ENCODE results near the gene JADE2.

DNA sequence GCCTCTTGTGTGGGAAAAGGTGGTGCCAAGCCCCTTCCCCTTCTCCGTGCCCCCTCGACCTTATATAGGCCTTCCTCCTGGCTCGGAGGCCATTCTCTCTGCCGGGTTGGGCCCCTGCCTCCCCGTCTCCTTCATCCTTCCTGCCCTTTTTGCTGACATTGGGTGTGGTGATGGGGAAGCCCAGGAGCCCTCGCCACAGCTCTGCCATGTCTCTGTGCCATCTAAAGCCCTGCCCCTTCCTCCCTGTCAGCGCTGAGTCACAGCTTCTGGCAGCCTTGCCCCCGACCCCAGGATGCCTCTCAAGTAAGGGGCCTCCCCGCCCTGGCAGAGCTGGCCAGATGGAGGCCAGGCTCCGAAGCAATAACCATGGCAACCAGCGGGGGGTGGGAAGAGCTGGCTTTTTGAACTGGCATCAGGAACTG lies 30.4 kb downstream of the JADE2 start:
- TF ChIP-seq, protein P1, sequence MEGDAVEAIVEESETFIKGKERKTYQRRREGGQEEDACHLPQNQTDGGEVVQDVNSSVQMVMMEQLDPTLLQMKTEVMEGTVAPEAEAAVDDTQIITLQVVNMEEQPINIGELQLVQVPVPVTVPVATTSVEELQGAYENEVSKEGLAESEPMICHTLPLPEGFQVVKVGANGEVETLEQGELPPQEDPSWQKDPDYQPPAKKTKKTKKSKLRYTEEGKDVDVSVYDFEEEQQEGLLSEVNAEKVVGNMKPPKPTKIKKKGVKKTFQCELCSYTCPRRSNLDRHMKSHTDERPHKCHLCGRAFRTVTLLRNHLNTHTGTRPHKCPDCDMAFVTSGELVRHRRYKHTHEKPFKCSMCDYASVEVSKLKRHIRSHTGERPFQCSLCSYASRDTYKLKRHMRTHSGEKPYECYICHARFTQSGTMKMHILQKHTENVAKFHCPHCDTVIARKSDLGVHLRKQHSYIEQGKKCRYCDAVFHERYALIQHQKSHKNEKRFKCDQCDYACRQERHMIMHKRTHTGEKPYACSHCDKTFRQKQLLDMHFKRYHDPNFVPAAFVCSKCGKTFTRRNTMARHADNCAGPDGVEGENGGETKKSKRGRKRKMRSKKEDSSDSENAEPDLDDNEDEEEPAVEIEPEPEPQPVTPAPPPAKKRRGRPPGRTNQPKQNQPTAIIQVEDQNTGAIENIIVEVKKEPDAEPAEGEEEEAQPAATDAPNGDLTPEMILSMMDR (IDR thresholded peaks at IDR 0.05 in 2 of 3, conservative IDR thresholded peaks at IDR 0.05 in 1 of 3; ENCODE audit: borderline replicate concordance in 1 of 3, insufficient read depth in 1 of 3, low read depth in 2 of 3, low read length in 2 of 3), result 0 out of 6 replicates have a peak, but pooled peaks of 1 of the 3 experiments have one; percentile 10
- TF ChIP-seq SIN3A (IDR thresholded peaks at IDR 0.05; ENCODE audit: low read depth) (no peak), JUND (IDR thresholded peaks at IDR 0.05) (no peak), EZH2phosphoT487 (IDR thresholded peaks at IDR 0.05; ENCODE audit: borderline replicate concordance) (no peak), POLR2AphosphoS5 (IDR thresholded peaks at IDR 0.05; ENCODE audit: low read depth, low read length) (no peak), POLR2A (IDR thresholded peaks at IDR 0.05; ENCODE audit: borderline replicate concordance, extremely low read depth, insufficient read depth, insufficient read length) (no peak), EZH2 (IDR thresholded peaks at IDR 0.05) (no peak), SP1 (IDR thresholded peaks at IDR 0.05; ENCODE audit: low read depth) (no peak; the same call in 1 of the 2 replicates), RAD21 (IDR thresholded peaks at IDR 0.05; ENCODE audit: low read depth) (no peak), CEBPB (IDR thresholded peaks at IDR 0.05; ENCODE audit: low read depth) (no peak)
- TF ChIP-seq, protein P2, sequence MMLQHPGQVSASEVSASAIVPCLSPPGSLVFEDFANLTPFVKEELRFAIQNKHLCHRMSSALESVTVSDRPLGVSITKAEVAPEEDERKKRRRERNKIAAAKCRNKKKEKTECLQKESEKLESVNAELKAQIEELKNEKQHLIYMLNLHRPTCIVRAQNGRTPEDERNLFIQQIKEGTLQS (IDR thresholded peaks at IDR 0.05), result no peak
- TF ChIP-seq, protein P3, sequence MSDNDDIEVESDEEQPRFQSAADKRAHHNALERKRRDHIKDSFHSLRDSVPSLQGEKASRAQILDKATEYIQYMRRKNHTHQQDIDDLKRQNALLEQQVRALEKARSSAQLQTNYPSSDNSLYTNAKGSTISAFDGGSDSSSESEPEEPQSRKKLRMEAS (IDR thresholded peaks at IDR 0.05), result no peak
- TF ChIP-seq, protein P4, sequence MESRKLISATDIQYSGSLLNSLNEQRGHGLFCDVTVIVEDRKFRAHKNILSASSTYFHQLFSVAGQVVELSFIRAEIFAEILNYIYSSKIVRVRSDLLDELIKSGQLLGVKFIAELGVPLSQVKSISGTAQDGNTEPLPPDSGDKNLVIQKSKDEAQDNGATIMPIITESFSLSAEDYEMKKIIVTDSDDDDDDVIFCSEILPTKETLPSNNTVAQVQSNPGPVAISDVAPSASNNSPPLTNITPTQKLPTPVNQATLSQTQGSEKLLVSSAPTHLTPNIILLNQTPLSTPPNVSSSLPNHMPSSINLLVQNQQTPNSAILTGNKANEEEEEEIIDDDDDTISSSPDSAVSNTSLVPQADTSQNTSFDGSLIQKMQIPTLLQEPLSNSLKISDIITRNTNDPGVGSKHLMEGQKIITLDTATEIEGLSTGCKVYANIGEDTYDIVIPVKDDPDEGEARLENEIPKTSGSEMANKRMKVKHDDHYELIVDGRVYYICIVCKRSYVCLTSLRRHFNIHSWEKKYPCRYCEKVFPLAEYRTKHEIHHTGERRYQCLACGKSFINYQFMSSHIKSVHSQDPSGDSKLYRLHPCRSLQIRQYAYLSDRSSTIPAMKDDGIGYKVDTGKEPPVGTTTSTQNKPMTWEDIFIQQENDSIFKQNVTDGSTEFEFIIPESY (IDR thresholded peaks at IDR 0.05; ENCODE audit: extremely low read depth, insufficient replicate concordance, low read length), result no peak
- TF ChIP-seq, protein P5, sequence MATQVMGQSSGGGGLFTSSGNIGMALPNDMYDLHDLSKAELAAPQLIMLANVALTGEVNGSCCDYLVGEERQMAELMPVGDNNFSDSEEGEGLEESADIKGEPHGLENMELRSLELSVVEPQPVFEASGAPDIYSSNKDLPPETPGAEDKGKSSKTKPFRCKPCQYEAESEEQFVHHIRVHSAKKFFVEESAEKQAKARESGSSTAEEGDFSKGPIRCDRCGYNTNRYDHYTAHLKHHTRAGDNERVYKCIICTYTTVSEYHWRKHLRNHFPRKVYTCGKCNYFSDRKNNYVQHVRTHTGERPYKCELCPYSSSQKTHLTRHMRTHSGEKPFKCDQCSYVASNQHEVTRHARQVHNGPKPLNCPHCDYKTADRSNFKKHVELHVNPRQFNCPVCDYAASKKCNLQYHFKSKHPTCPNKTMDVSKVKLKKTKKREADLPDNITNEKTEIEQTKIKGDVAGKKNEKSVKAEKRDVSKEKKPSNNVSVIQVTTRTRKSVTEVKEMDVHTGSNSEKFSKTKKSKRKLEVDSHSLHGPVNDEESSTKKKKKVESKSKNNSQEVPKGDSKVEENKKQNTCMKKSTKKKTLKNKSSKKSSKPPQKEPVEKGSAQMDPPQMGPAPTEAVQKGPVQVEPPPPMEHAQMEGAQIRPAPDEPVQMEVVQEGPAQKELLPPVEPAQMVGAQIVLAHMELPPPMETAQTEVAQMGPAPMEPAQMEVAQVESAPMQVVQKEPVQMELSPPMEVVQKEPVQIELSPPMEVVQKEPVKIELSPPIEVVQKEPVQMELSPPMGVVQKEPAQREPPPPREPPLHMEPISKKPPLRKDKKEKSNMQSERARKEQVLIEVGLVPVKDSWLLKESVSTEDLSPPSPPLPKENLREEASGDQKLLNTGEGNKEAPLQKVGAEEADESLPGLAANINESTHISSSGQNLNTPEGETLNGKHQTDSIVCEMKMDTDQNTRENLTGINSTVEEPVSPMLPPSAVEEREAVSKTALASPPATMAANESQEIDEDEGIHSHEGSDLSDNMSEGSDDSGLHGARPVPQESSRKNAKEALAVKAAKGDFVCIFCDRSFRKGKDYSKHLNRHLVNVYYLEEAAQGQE (IDR thresholded peaks at IDR 0.05; ENCODE audit: low read depth), result no peak
